HL-60/S4 treated with retinoic acid at 250 ng/mL for 4 days and 3 days (cell line): ENCODE measurements around the gene BRF1.

Experiments used
- in situ Hi-C: fragments of 300-500 bp; cut with MboI; formaldehyde crosslinking; loops from 2 replicates; pipeline ENCODE4 v1.7.0; 2022; ENCODE audit warnings: low sequenced_read_pairs

Gene BRF1

GRCh38 chr14:105178069-105178867 lies 122.5 kb downstream of the BRF1 start:
- in situ Hi-C loops, result no loop called here

- in situ Hi-C loops, result no loop called here
Observed at GRCh38 chr14:105177082-105177481, 123.7 kb downstream of the BRF1 start.

- in situ Hi-C loops, result no loop called here
Observed at GRCh38 chr14:105176513-105176912, 124.3 kb downstream of the BRF1 start.

- in situ Hi-C loops, result no loop called here
Observed at GRCh38 chr14:105173901-105174894, 126.6 kb downstream of the BRF1 start.

GRCh38 chr14:105173145-105173544 lies 127.7 kb downstream of the BRF1 start:
- in situ Hi-C loops, result no loop called here

- in situ Hi-C loops, result no loop called here
Observed at GRCh38 chr14:105172476-105172875, 128.3 kb downstream of the BRF1 start.

GRCh38 chr14:105171004-105171673 lies 129.7 kb downstream of the BRF1 start:
- in situ Hi-C loops, result no loop called here

GRCh38 chr14:105169776-105170655 lies 130.8 kb downstream of the BRF1 start:
- in situ Hi-C loops, result no loop called here

GRCh38 chr14:105168979-105169507 lies 131.8 kb downstream of the BRF1 start:
- in situ Hi-C loops, result no loop called here

GRCh38 chr14:105168496-105168978 lies 132.3 kb downstream of the BRF1 start, which contains the start of gene JAG2:
Gene JAG2, minus strand, starts transcription at chr14:105168776. Its CDS starts 356 bp downstream, at chr14:105168420.
- in situ Hi-C loops, result no loop called here

GRCh38 chr14:105168093-105168420 lies 132.7 kb downstream of the BRF1 start:
- in situ Hi-C loops, result no loop called here

GRCh38 chr14:105167303-105168092 lies 133.3 kb downstream of the BRF1 start:
- in situ Hi-C loops, result no loop called here

GRCh38 chr14:105166571-105167302 lies 134.1 kb downstream of the BRF1 start:
- in situ Hi-C loops, result no loop called here

- in situ Hi-C loops, result no loop called here
Observed at GRCh38 chr14:105165761-105166485, 134.9 kb downstream of the BRF1 start.

- in situ Hi-C loops, result no loop called here
Observed at GRCh38 chr14:105165134-105165704, 135.6 kb downstream of the BRF1 start.

GRCh38 chr14:105163040-105163742 lies 137.6 kb downstream of the BRF1 start:
- in situ Hi-C loops, result no loop called here

GRCh38 chr14:105162669-105162979 lies 138.2 kb downstream of the BRF1 start:
- in situ Hi-C loops, result no loop called here
